Progenitor cell of endocrine pancreas (in vitro differentiated cells): ENCODE data around the gene CCKAR. TPM values are rescaled to one million over a fixed set of nuclear protein-coding genes. Genes with fewer than 3 reads are reported as not detected.

Source experiments
- DNase-seq: peaks from one replicate; pipeline ENCODE4 v3.0.0; 2021; ENCODE audit warnings: low spot score; ENCODE audit not compliant: unreplicated experiment
- H3K27ac Mint-ChIP-seq: 2 replicates; pipeline ENCODE4 v1.8.0; 2021; ENCODE audit warnings: mild to moderate bottlenecking, moderate library complexity, mixed read lengths
- H3K27me3 Mint-ChIP-seq: 2 replicates; pipeline ENCODE4 v1.8.0; 2021; ENCODE audit warnings: mixed read lengths
- H3K36me3 Mint-ChIP-seq: 2 replicates; pipeline ENCODE4 v1.8.0; 2022; ENCODE audit warnings: mixed read lengths; ENCODE audit not compliant: insufficient read depth
- H3K4me1 Mint-ChIP-seq: 2 replicates; pipeline ENCODE4 v1.8.0; 2021; ENCODE audit warnings: low read depth, mixed read lengths
- H3K4me3 Mint-ChIP-seq: 2 replicates; pipeline ENCODE4 v1.8.0; 2021; ENCODE audit warnings: low read depth, mild to moderate bottlenecking, moderate library complexity, mixed read lengths
- H3K9me3 Mint-ChIP-seq: 2 replicates; pipeline ENCODE4 v1.8.0; 2021; ENCODE audit warnings: low read depth, mixed read lengths
- CTCF ChIP-seq: fragments of 200-600 bp; sonication (generic); IDR thresholded peaks from one replicate; pipeline ENCODE4 v1.5.0; 2021; ENCODE audit warnings: antibody characterized with exemption, mild to moderate bottlenecking; ENCODE audit not compliant: unreplicated experiment
- total RNA-seq: library from RNA; stranded (reverse); gene quantifications from 2 replicates; pipeline ENCODE4 v1.2.1, GENCODE V29; 2021

CCKAR gene
- total RNA-seq, 1 donor from 2014 or later = 2.4 TPM

GRCh38 chr4:26525771-26526150, 35.5 kb upstream of the CCKAR start:
- no peak overlapping the region for H3K4me3 Mint-ChIP-seq
- no peaks in the 10 kb centered on the region for H3K9me3 Mint-ChIP-seq
- H3K4me1 Mint-ChIP-seq = peaks cover 3% of the 10 kb centered on the region
- TF ChIP-seq CTCF = no peak
- H3K36me3 Mint-ChIP-seq = no peaks in the 10 kb centered on the region
- H3K27me3 Mint-ChIP-seq = peaks cover 11% of the 10 kb centered on the region
- DNase-seq = no peak
- no peak overlapping the region for H3K27ac Mint-ChIP-seq

- no peak for DNase-seq
- H3K36me3 Mint-ChIP-seq = no peaks in the 10 kb centered on the region
- peaks cover 11% of the 10 kb centered on the region for H3K27me3 Mint-ChIP-seq
- H3K27ac Mint-ChIP-seq = no peak overlapping the region
- no peaks in the 10 kb centered on the region for H3K9me3 Mint-ChIP-seq
- H3K4me3 Mint-ChIP-seq = no peak overlapping the region
- H3K4me1 Mint-ChIP-seq = peaks cover 3% of the 10 kb centered on the region
- no peak for TF ChIP-seq CTCF
Observed at GRCh38 chr4:26525136-26525770, 35.0 kb upstream of the CCKAR start.

GRCh38 chr4:26524011-26524410, 33.7 kb upstream of the CCKAR start:
- DNase-seq = no peak
- Mint-ChIP-seq H3K27me3 (peaks cover 8% of the 10 kb centered on the region), H3K4me1 (peaks cover 3% of the 10 kb centered on the region), H3K4me3 (no peak overlapping the region), H3K27ac (no peak overlapping the region), H3K9me3 (no peaks in the 10 kb centered on the region), H3K36me3 (no peaks in the 10 kb centered on the region)
- TF ChIP-seq CTCF = no peak

- Mint-ChIP-seq H3K4me3 (no peak overlapping the region), H3K36me3 (no peaks in the 10 kb centered on the region), H3K27ac (no peak overlapping the region), H3K4me1 (peaks cover 1% of the 10 kb centered on the region), H3K9me3 (no peaks in the 10 kb centered on the region), H3K27me3 (peaks cover 8% of the 10 kb centered on the region)
- no peak for TF ChIP-seq CTCF
- DNase-seq = no peak
Observed at GRCh38 chr4:26522478-26522877, 32.2 kb upstream of the CCKAR start.

GRCh38 chr4:26520728-26521450, 30.6 kb upstream of the CCKAR start:
- Mint-ChIP-seq H3K27me3 (peaks cover 8% of the 10 kb centered on the region), H3K27ac (no peak overlapping the region), H3K9me3 (no peaks in the 10 kb centered on the region), H3K4me1 (peaks cover 1% of the 10 kb centered on the region), H3K4me3 (no peak overlapping the region), H3K36me3 (no peaks in the 10 kb centered on the region)
- no peak for TF ChIP-seq CTCF
- no peak for DNase-seq
